SK-N-SH treated with all-trans-retinoic acid at 6 μM for 48 hours (cell line): ENCODE measurements around the gene NKX1-1.

Experiments
- CSDC2 ChIP-seq: fragments of 250-450 bp; sonication (Bioruptor Pico); IDR thresholded peaks from 2 replicates; pipeline ENCODE4 v1.5.0; 2020; ENCODE audit warnings: mild to moderate bottlenecking, moderate library complexity
- GLIS3 ChIP-seq: fragments of 250-450 bp; sonication (Bioruptor Pico); IDR thresholded peaks from 2 replicates; pipeline ENCODE4 v1.5.0; 2020; ENCODE audit warnings: mild to moderate bottlenecking, moderate library complexity
- ISL1 ChIP-seq: fragments of 250-450 bp; sonication (Bioruptor Pico); IDR thresholded peaks from 2 replicates; pipeline ENCODE4 v2.1.2; 2022; ENCODE audit warnings: mild to moderate bottlenecking, moderate library complexity
- PATZ1 ChIP-seq: fragments of 250-450 bp; sonication (Bioruptor Pico); IDR thresholded peaks from 2 replicates; pipeline ENCODE4 v1.8.0; 2020; ENCODE audit warnings: mild to moderate bottlenecking, moderate library complexity, borderline replicate concordance
- RARB ChIP-seq: fragments of 250-450 bp; sonication (Bioruptor Pico); IDR thresholded peaks from 2 replicates; pipeline ENCODE4 v1.8.0; 2021; ENCODE audit warnings: mild to moderate bottlenecking, moderate library complexity
- TOX ChIP-seq: fragments of 250-450 bp; sonication (Bioruptor Pico); IDR thresholded peaks from 2 replicates; pipeline ENCODE4 v1.8.0; 2021; ENCODE audit warnings: mild to moderate bottlenecking, moderate library complexity, borderline replicate concordance
- ZC3H10 ChIP-seq: fragments of 250-450 bp; sonication (Bioruptor Pico); IDR thresholded peaks from 2 replicates; pipeline ENCODE4 v1.5.1; 2021; ENCODE audit warnings: mild to moderate bottlenecking, moderate library complexity
- ZFP30 ChIP-seq: fragments of 450-650 bp; formaldehyde crosslinking; IDR thresholded peaks from 2 replicates; pipeline ENCODE4 v1.5.0; 2022; ENCODE audit warnings: mild to moderate bottlenecking, moderate library complexity
- ZNF565 ChIP-seq: fragments of 450-650 bp; formaldehyde crosslinking; conservative IDR thresholded peaks from 2 replicates; pipeline ENCODE4 v1.5.0; 2020; ENCODE audit warnings: low read depth, mild to moderate bottlenecking, moderate library complexity

- no peak for TF ChIP-seq GLIS3 (CRISPR knock-in tag)
- TF ChIP-seq ISL1 (CRISPR knock-in tag), result no peak
- no peak for TF ChIP-seq TOX (CRISPR knock-in tag)
- TF ChIP-seq ZNF565, result no peak
- TF ChIP-seq ZC3H10 (CRISPR knock-in tag), result no peak
- no peak for TF ChIP-seq PATZ1 (CRISPR knock-in tag)
- no peak for TF ChIP-seq RARB (CRISPR knock-in tag)
- TF ChIP-seq CSDC2 (CRISPR knock-in tag), result no peak
- TF ChIP-seq ZFP30 (CRISPR knock-in tag), result no peak
Observed at GRCh38 chr4:1367936-1368289, 38.3 kb downstream of the NKX1-1 start.
